Retinal pigment epithelial cell (primary cell): ENCODE data around the gene HAUS3.

Experiments used
- DNase-seq: peaks from one replicate; pipeline ENCODE4 v3.0.0-alpha.2; 2010; ENCODE audit warnings: low read depth
- H3K4me3 ChIP-seq: 2 replicates; pipeline ENCODE4 v1.5.1; 2011; ENCODE audit warnings: mild to moderate bottlenecking, low read length, control low read depth, moderate library complexity
- CTCF ChIP-seq: conservative IDR thresholded peaks from 2 replicates; pipeline ENCODE4 v1.5.1; 2011; ENCODE audit warnings: low read depth, low read length, control low read depth, inconsistent platforms

The HAUS3 gene, protein sequence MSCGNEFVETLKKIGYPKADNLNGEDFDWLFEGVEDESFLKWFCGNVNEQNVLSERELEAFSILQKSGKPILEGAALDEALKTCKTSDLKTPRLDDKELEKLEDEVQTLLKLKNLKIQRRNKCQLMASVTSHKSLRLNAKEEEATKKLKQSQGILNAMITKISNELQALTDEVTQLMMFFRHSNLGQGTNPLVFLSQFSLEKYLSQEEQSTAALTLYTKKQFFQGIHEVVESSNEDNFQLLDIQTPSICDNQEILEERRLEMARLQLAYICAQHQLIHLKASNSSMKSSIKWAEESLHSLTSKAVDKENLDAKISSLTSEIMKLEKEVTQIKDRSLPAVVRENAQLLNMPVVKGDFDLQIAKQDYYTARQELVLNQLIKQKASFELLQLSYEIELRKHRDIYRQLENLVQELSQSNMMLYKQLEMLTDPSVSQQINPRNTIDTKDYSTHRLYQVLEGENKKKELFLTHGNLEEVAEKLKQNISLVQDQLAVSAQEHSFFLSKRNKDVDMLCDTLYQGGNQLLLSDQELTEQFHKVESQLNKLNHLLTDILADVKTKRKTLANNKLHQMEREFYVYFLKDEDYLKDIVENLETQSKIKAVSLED

GRCh38 chr4:2241410-2242353 is at the start of gene HAUS3, which contains the start of gene POLN:
Gene HAUS3, minus strand, starts transcription at chr4:2242121. Its CDS starts 1,175 bp downstream, at chr4:2240946.
Gene POLN, minus strand, starts transcription at chr4:2242121. Its CDS starts 12,890 bp downstream, at chr4:2229231.
- H3K4me3 ChIP-seq = peak within 1 kb of the TSS; percentile 85
- peak; percentile 89 for DNase-seq
- TF ChIP-seq CTCF = no peak

DNA sequence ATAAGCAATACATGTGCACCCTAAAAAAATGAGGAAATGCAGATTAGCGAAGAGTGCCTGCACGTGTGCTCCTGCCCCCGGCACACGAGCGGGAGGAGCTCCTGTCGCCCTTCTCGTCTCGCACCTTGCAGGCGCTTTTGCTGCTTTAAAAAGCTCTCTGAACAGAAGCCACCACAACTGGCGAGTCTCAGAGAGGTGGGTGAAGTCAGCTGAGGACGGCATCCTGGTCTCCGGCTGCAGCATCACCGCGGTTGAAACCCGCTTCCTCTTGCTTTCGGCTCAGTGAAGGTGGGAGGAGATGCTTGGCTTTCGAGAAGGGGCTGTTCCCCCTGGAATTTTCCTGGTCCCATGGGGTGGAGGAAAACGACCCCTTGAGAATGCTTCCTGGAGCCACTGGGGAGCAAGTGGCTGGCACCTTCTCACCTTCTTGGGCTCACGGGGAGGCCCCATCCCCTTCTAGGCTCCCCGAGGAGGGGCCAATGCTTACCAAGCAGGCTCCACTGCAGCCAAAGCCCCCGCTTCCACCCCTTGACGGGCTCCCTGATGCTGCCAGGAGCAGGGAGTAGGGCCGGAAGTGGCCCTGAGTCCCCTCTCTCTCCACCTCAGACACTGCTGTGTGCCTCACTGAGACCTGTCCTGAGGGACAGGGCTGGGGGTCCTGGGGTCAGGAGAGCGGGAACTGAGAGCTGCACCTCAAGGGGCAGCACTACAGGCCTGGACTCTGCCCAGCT is 49.2 kb upstream of the HAUS3 start:
- no peak for DNase-seq
- H3K4me3 ChIP-seq = no peak overlapping the region
- TF ChIP-seq CTCF = no peak

DNA sequence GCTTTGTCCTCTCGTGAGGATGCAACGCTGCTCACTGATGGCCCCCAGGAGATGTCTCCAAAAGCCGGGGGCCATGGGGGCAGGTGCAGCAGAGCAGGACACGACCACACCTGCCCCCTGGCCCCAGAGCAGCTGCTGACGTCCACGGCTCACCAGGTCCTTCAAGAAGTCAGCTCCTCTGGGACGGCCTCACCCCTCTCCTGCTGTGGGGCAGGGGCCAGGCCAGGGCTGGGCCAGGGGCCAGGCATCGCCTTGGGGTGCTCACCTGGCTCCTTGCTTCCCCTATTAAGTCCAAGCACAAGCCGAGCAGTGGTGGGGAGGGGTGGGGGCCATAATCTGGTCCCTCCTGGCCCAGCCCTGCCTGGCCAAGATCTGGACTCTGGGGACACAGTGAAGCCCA is 48.6 kb upstream of the HAUS3 start:
- DNase-seq = no peak
- H3K4me3 ChIP-seq = no peak overlapping the region
- TF ChIP-seq CTCF = no peak

- DNase-seq = no peak
- no peak overlapping the region for H3K4me3 ChIP-seq
- no peak for TF ChIP-seq CTCF
Measured at GRCh38 chr4:2289955-2290333, 48.0 kb upstream of the HAUS3 start.

DNA sequence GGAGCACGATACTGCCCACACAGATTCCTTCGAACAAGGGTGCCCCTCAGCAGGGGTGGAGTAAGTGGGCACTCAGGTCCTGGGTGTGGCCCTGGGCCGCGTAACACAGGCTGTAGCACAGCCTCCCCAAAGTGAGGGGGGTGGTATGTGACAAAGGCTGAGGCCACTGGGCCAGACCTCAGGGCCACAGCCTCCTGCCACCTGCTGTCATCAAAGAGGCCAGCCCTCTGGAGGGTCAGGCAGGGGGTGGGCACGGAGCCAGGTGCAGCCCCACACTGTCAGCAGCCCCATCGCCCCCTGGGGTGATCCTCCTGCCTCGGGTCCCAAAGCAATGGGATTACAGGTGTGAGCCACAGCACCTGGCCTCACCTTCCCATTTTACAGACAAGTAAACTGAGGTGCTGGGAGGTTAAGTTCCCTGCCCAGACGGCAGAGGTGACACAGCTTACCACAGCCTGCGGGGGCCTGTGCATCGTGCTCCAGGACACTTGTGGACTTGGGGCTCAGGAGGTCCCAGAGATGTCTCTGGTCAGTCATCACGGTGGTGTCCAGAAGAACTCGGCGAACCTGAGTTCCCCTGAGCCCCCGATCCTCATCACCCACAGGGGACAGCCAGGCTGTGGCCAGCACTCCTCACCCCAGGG is 47.5 kb upstream of the HAUS3 start:
- no peak overlapping the region for H3K4me3 ChIP-seq
- no peak for TF ChIP-seq CTCF
- no peak for DNase-seq

GRCh38 chr4:2288051-2288541 is 46.2 kb upstream of the HAUS3 start:
- DNase-seq = no peak
- TF ChIP-seq CTCF = no peak

More at GRCh38 chr4:2288051-2288541, 46.2 kb upstream of the HAUS3 start:
- no peak overlapping the region for H3K4me3 ChIP-seq
